ENCODE measurements around the gene NOP14. TPM values are rescaled to one million over a fixed set of nuclear protein-coding genes. Genes with fewer than 3 reads are reported as not detected.
"Not testable (repeated sequence)": the region's sequence is repeated elsewhere in the genome, so short reads cannot be mapped to it uniquely, and the experiment has no call there.

Gene NOP14
- total RNA-seq, 2 experiments from 2014 or later, result 76.8 to 77.3 TPM

GRCh38 chr4:2991243-2991642 lies 28.0 kb upstream of the NOP14 start:
- CTCF ChIA-PET, result interaction anchor here (1.0 to 5.1 kb wide), 3 partner anchors 12 to 69 kb away, joined by 3 to 37 read pairs (median 6); no protein-coding TSS in a partner anchor
- H3K4me1 Mint-ChIP-seq (ENCODE audit: low read depth), result no peaks in the 10 kb centered on the region
- no peak for DNase-seq
- intact Hi-C loops (cut with micrococcal nuclease), result no loop called here
- TF ChIP-seq CTCF (IDR thresholded peaks at IDR 0.05), result no peak
- POLR2A ChIA-PET, result no interaction called here
- no peak overlapping the region for H3K4me3 Mint-ChIP-seq
- no peak overlapping the region for H3K27ac Mint-ChIP-seq
- H3K9me3 Mint-ChIP-seq, result no peaks in the 10 kb centered on the region
- H3K36me3 Mint-ChIP-seq (ENCODE audit: low read depth), result no peaks in the 10 kb centered on the region
- peaks cover 2% of the 10 kb centered on the region for H3K27me3 Mint-ChIP-seq
- no peak for ATAC-seq

DNA sequence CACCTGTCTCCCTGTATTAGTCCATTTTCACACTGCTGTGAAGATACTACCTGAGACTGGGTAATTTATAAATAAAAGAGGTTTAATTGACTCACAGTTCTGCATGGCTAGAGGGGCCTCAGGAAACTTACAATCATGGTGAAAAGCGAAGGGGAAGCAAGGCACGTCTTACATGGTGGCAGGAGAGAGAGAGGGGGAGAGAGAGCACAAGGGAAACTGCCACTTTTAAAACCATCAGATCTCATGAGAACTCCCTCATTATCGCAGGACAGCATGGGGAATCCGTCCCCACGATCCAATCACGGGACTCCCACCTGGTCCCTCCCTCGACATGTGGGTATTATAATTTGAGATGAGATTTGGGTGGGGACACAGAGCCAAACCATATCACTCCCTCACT lies 20.5 kb upstream of the NOP14 start:
- CTCF ChIA-PET; H3K27me3 Mint-ChIP-seq; H3K36me3 Mint-ChIP-seq (ENCODE audit: low read depth); H3K9me3 Mint-ChIP-seq; DNase-seq; H3K4me1 Mint-ChIP-seq (ENCODE audit: low read depth); H3K27ac Mint-ChIP-seq; intact Hi-C loops (cut with micrococcal nuclease); POLR2A ChIA-PET; ATAC-seq; H3K4me3 Mint-ChIP-seq: not testable (repeated sequence)

DNA sequence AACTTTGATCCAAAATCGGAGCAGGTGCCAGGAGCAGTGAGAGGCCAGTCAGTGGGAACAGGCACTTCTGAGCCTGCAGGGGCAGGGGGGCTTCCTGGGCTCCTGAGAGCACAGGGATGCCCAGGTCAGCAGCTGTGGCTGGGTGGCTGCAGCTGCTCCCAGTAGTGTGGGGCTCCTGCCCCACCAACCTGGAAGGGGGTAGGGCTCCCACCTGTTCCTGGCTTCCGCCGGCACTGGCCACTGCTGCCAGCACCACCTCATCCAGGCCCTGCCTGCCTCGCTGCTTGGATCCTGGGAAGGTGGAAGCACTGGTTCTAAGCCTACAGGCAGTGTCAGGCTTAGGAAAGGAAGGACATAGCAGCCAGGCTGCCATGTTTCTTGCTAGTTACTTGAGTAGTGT lies 18.8 kb upstream of the NOP14 start:
- ATAC-seq (no peak), DNase-seq (no peak)
- no peak for TF ChIP-seq CTCF (IDR thresholded peaks at IDR 0.05)
- H3K9me3 Mint-ChIP-seq, result peaks cover 4% of the 10 kb centered on the region
- no peak overlapping the region for H3K27ac Mint-ChIP-seq
- intact Hi-C loops (cut with micrococcal nuclease), result no loop called here
- H3K4me1 Mint-ChIP-seq (ENCODE audit: low read depth), result peaks cover 4% of the 10 kb centered on the region
- peaks cover 2% of the 10 kb centered on the region for H3K36me3 Mint-ChIP-seq (ENCODE audit: low read depth)
- ChIA-PET CTCF (no interaction called here), POLR2A (no interaction called here)
- H3K4me3 Mint-ChIP-seq, result no peak overlapping the region
- peaks cover 4% of the 10 kb centered on the region for H3K27me3 Mint-ChIP-seq

GRCh38 chr4:2981256-2981819 lies 18.1 kb upstream of the NOP14 start:
- peaks cover 4% of the 10 kb centered on the region for H3K9me3 Mint-ChIP-seq
- H3K27ac Mint-ChIP-seq, result no peak overlapping the region
- no peak for ATAC-seq
- H3K27me3 Mint-ChIP-seq, result peaks cover 4% of the 10 kb centered on the region
- H3K4me1 Mint-ChIP-seq (ENCODE audit: low read depth), result peaks cover 4% of the 10 kb centered on the region
- ChIA-PET POLR2A (no interaction called here), CTCF (no interaction called here)
- peak; percentile 17 for DNase-seq
- no peak overlapping the region for H3K4me3 Mint-ChIP-seq
- intact Hi-C loops (cut with micrococcal nuclease), result no loop called here
- no peak for TF ChIP-seq CTCF (IDR thresholded peaks at IDR 0.05)
- H3K36me3 Mint-ChIP-seq (ENCODE audit: low read depth), result peaks cover 2% of the 10 kb centered on the region

DNA sequence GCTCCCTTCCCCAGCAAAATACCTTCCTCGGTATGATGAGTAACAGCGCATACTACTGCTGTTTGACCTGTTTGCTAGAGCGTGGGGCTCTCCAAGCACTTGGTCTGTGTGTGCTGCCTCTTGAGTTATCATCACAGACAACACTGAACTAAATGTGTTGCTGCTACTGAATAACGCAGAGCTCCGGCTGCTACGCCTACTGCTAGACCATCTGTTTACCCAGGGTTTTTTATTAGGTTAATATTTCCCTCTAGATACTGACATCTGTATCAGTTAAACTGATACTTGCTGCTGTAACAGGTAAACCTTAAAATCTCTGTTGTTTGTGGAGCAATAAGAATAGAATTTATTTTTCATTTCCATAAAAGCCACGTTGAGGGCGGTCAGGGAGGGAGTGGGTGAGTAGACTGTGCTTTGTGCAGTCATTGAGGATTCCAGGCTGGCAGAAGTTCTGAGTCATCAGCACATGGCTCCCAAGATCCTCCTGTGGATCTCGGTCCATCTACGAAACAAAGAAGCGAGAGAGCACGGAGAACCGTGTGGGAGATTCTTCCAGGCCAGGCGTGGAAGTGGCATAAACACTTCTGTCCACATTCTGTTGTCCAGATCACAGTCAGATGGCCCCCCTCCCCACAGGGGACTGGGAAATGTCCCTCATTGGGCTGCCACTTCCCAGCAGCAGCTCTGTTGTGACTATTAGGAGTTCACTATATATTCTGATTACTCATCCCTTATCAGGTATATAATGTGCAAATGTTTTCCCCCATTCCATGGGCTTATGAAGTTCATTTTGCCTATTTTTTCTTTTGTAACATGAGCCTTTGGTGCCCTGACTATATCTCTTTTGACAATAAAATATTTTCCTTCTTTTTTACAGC lies 14.2 kb upstream of the NOP14 start:
- no peak for TF ChIP-seq CTCF (IDR thresholded peaks at IDR 0.05)
- ATAC-seq (no peak), DNase-seq (no peak)
- Mint-ChIP-seq H3K4me3 (no peak overlapping the region), H3K27ac (no peak overlapping the region), H3K4me1 (ENCODE audit: low read depth) (peaks cover 4% of the 10 kb centered on the region), H3K36me3 (ENCODE audit: low read depth) (peaks cover 2% of the 10 kb centered on the region), H3K27me3 (peaks cover 1% of the 10 kb centered on the region), H3K9me3 (peaks cover 4% of the 10 kb centered on the region)
- intact Hi-C loops (cut with micrococcal nuclease), result loop anchor here (5.0 kb wide), 1 partner anchor 60 kb away; no protein-coding TSS in a partner anchor
- CTCF ChIA-PET, result interaction anchor here (0.6 to 4.5 kb wide), 38 partner anchors 9 to 402 kb away, joined by 3 to 37 read pairs (median 4); partner anchors contain the start of genes GRK4 and NOP14
- POLR2A ChIA-PET, result no interaction called here

Measured in activated CD8-positive, alpha-beta T cell treated with anti-CD3 and anti-CD28 coated beads for 36 hours (primary cell).